Thymus (tissue), 11 donors: ENCODE data around the gene KCNG1. TPM values are rescaled to one million over a fixed set of nuclear protein-coding genes. Genes with fewer than 3 reads are reported as not detected.

Source experiments
- DNase-seq, 9 donors: peaks; one replicate each; pipeline ENCODE4 v3.0.0-alpha.2; 2013; ENCODE audit warnings: low spot score in 9 of 9, low read depth in 6 of 9, missing footprints in 1 of 9
- H3K27ac ChIP-seq, 2 donors: one replicate each; pipeline ENCODE4 v1.5.1; 2013; ENCODE audit warnings: control low read depth in 1 of 2, low read depth in 1 of 2, low read length in 1 of 2, mild to moderate bottlenecking in 1 of 2, moderate library complexity in 1 of 2
- H3K27me3 ChIP-seq, 2 donors: one replicate each; pipeline ENCODE4 v1.5.1; 2013; ENCODE audit warnings: low read length in 1 of 2; ENCODE audit not compliant: control insufficient read depth in 2 of 2, insufficient read depth in 1 of 2
- H3K36me3 ChIP-seq, 2 donors: one replicate each; pipeline ENCODE4 v1.5.1; 2013; ENCODE audit warnings: low read length in 1 of 2, mild to moderate bottlenecking in 1 of 2, moderate library complexity in 1 of 2; ENCODE audit not compliant: control insufficient read depth in 2 of 2, insufficient read depth in 2 of 2
- H3K4me1 ChIP-seq, 2 donors: one replicate each; pipeline ENCODE4 v1.5.1; 2013; ENCODE audit warnings: low read length in 2 of 2; ENCODE audit not compliant: control insufficient read depth in 2 of 2, insufficient read depth in 2 of 2
- H3K4me3 ChIP-seq, 2 donors: one replicate each; pipeline ENCODE4 v1.5.1; 2013; ENCODE audit warnings: low read length in 2 of 2, control low read depth in 1 of 2, mild to moderate bottlenecking in 1 of 2
- H3K9me3 ChIP-seq, 2 donors: one replicate each; pipeline ENCODE4 v1.5.1; 2013; ENCODE audit warnings: low read length in 1 of 2, mild to moderate bottlenecking in 1 of 2; ENCODE audit not compliant: control insufficient read depth in 2 of 2, insufficient read depth in 1 of 2
- WGBS: extraction: QIAGEN DNeasy Blood & Tissue Kit; methylation state at CpG from one replicate; pipeline ENCODE4 v1.1.7; 2013; 5-methylcytosine and 5-hydroxymethylcytosine counted together
- polyA plus RNA-seq: library from polyadenylated mRNA; stranded (reverse); fragments of 200-250 nt; gene quantifications from one replicate; pipeline ENCODE4 v1.2.3, GENCODE V29; 2013
- total RNA-seq: library from RNA; stranded (reverse); fragments of 120-200 nt; gene quantifications from one replicate; pipeline ENCODE4 v1.2.4, GENCODE V29; 2013
- donor health status: healthy.

Gene KCNG1
- total and polyA plus RNA-seq, 2 donors = 0.28 to 0.71 TPM

- Histone ChIP-seq H3K27ac (no peak overlapping the region), H3K4me1 (no peaks in the 10 kb centered on the region), H3K36me3 (no peaks in the 10 kb centered on the region), H3K27me3 (peaks cover 0 to 6% of the 10 kb centered on the region in 2 donors), H3K9me3 (no peaks in the 10 kb centered on the region), H3K4me3 (no peak overlapping the region)
- no peak for DNase-seq
- WGBS = 94% methylated on average over 5 of the region's 5 CpGs
Observed at GRCh38 chr20:50969435-50969834, 53.5 kb downstream of the KCNG1 start.

- H3K36me3 ChIP-seq = no peaks in the 10 kb centered on the region
- no peaks in the 10 kb centered on the region for H3K4me1 ChIP-seq
- peaks cover 0 to 6% of the 10 kb centered on the region in 2 donors for H3K27me3 ChIP-seq
- H3K9me3 ChIP-seq = no peaks in the 10 kb centered on the region
- H3K4me3 ChIP-seq = no peak overlapping the region
- 92% methylated on average over 9 of the region's 9 CpGs for WGBS
- DNase-seq = no peak
- H3K27ac ChIP-seq = no peak overlapping the region
Observed at GRCh38 chr20:50968289-50968688, 54.6 kb downstream of the KCNG1 start.

GRCh38 chr20:50967586-50967985, 55.3 kb downstream of the KCNG1 start:
- H3K4me3 ChIP-seq = no peak overlapping the region
- 60% methylated on average over 7 of the region's 7 CpGs for WGBS
- no peaks in the 10 kb centered on the region for H3K4me1 ChIP-seq
- no peaks in the 10 kb centered on the region for H3K9me3 ChIP-seq
- no peak for DNase-seq
- peaks cover 0 to 6% of the 10 kb centered on the region in 2 donors for H3K27me3 ChIP-seq
- peak overlapping the region in 1 of 2 donors; percentile 18 for H3K27ac ChIP-seq
- no peaks in the 10 kb centered on the region for H3K36me3 ChIP-seq

GRCh38 chr20:50959543-50960126, 63.3 kb downstream of the KCNG1 start:
- 72% methylated on average over 25 of the region's 25 CpGs for WGBS
- Histone ChIP-seq H3K4me3 (peak overlapping the region; percentile 96 to 98), H3K36me3 (peaks cover 0 to 4% of the 10 kb centered on the region in 2 donors), H3K27me3 (no peaks in the 10 kb centered on the region), H3K27ac (no peak overlapping the region), H3K9me3 (no peaks in the 10 kb centered on the region), H3K4me1 (peaks cover 20 to 23% of the 10 kb centered on the region in 2 donors)
- no peak for DNase-seq

GRCh38 chr20:50958615-50959542, 64.0 kb downstream of the KCNG1 start, which contains the start of gene MOCS3:
Gene MOCS3, plus strand, starts transcription at chr20:50958818. Its CDS starts 25 bp downstream, at chr20:50958843.
- peaks cover 0 to 8% of the 10 kb centered on the region in 2 donors for H3K36me3 ChIP-seq
- DNase-seq = peak in 8 of 9 donors; percentile 82 to 96 (median 92)
- H3K4me3 ChIP-seq = peak within 1 kb of the TSS; percentile 96 to 98
- WGBS = 2% methylated on average over 67 of the region's 67 CpGs
- no peaks in the 10 kb centered on the region for H3K9me3 ChIP-seq
- H3K27me3 ChIP-seq = no peaks in the 10 kb centered on the region
- H3K4me1 ChIP-seq = peaks cover 20 to 23% of the 10 kb centered on the region in 2 donors
- H3K27ac ChIP-seq = peak within 1 kb of the TSS; percentile 85

- peaks cover 3 to 14% of the 10 kb centered on the region in 2 donors for H3K36me3 ChIP-seq
- DNase-seq = peak in 4 of 9 donors; percentile 3 to 94 (median 50)
- no peaks in the 10 kb centered on the region for H3K9me3 ChIP-seq
- peak within 1 kb of the TSS; percentile 85 for H3K27ac ChIP-seq
- no peaks in the 10 kb centered on the region for H3K27me3 ChIP-seq
- peak within 1 kb of the TSS; percentile 96 to 98 for H3K4me3 ChIP-seq
- H3K4me1 ChIP-seq = peaks cover 20 to 23% of the 10 kb centered on the region in 2 donors
- WGBS = under 1% methylated on average over 52 of the region's 52 CpGs
Observed at GRCh38 chr20:50957798-50958614, 64.9 kb downstream of the KCNG1 start, which contains the start of gene DPM1. Gene DPM1, minus strand, starts transcription at chr20:50958532. Its CDS starts 9 bp downstream, at chr20:50958523.

- DNase-seq = no peak
- Histone ChIP-seq H3K9me3 (no peaks in the 10 kb centered on the region), H3K27ac (no peak overlapping the region), H3K4me1 (peaks cover 20 to 23% of the 10 kb centered on the region in 2 donors), H3K27me3 (no peaks in the 10 kb centered on the region), H3K36me3 (peaks cover 3 to 17% of the 10 kb centered on the region in 2 donors), H3K4me3 (peak overlapping the region; percentile 96 to 98)
- WGBS = 42% methylated on average over 7 of the region's 7 CpGs
Observed at GRCh38 chr20:50957276-50957675, 65.6 kb downstream of the KCNG1 start.

- Histone ChIP-seq H3K27ac (no peak overlapping the region), H3K4me1 (peaks cover 10 to 12% of the 10 kb centered on the region in 2 donors), H3K9me3 (no peaks in the 10 kb centered on the region), H3K27me3 (no peaks in the 10 kb centered on the region), H3K36me3 (peaks cover 18 to 43% of the 10 kb centered on the region in 2 donors), H3K4me3 (no peak overlapping the region)
- DNase-seq = no peak
Observed at GRCh38 chr20:50953821-50954220, 69.1 kb downstream of the KCNG1 start.
